ENCODE measurements around the gene ADAM23. TPM values are rescaled to one million over a fixed set of nuclear protein-coding genes. Genes with fewer than 3 reads are reported as not detected.

Gene ADAM23
- total and polyA plus RNA-seq, 8 donors = 0.85 to 3.9 (median 1.4) TPM; not detected in 1

- Histone ChIP-seq H3K4me3 (no peak overlapping the region), H3K27me3 (no peaks in the 10 kb centered on the region), H3K4me1 (no peaks in the 10 kb centered on the region), H3K9me3 (no peaks in the 10 kb centered on the region), H3K36me3 (no peaks in the 10 kb centered on the region), H3K27ac (no peak overlapping the region)
- DNase-seq = no peak
- TF ChIP-seq POLR2AphosphoS5 (IDR thresholded peaks at IDR 0.05) (no peak), POLR2A (IDR thresholded peaks at IDR 0.05) (no peak), EP300 (IDR thresholded peaks at IDR 0.05) (no peak)
- TF ChIP-seq, protein P1, sequence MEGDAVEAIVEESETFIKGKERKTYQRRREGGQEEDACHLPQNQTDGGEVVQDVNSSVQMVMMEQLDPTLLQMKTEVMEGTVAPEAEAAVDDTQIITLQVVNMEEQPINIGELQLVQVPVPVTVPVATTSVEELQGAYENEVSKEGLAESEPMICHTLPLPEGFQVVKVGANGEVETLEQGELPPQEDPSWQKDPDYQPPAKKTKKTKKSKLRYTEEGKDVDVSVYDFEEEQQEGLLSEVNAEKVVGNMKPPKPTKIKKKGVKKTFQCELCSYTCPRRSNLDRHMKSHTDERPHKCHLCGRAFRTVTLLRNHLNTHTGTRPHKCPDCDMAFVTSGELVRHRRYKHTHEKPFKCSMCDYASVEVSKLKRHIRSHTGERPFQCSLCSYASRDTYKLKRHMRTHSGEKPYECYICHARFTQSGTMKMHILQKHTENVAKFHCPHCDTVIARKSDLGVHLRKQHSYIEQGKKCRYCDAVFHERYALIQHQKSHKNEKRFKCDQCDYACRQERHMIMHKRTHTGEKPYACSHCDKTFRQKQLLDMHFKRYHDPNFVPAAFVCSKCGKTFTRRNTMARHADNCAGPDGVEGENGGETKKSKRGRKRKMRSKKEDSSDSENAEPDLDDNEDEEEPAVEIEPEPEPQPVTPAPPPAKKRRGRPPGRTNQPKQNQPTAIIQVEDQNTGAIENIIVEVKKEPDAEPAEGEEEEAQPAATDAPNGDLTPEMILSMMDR (IDR thresholded peaks at IDR 0.05) = no peak
- intact Hi-C loops (cut with DNase I; ENCODE audit: low total_unique reads) = no loop called here
- WGBS, 5 donors = 46 to 72% (median 68%) methylated on average over 3 of the region's 3 CpGs
Observed at GRCh38 chr2:206619011-206619410, 175.7 kb downstream of the ADAM23 start.

DNA sequence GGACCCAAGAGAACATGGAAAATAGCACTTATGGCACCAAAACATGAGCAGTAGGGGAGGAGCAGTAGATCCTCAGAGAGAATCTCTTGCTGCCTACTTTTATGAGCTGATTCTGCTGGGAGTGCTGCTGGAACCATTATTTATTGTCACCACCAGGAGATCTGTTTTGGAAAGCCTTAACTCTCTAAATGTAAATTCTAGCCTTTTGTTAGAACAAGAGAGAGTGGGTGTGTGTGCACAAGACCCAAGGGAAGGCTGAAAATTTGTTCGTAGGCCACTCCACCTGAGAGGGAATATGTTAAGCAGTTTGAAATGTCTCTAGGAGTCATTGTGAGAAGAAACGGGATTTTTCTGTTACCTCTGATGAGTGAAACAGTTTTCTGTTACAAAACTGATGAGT lies 182.8 kb downstream of the ADAM23 start:
- no peak overlapping the region for H3K4me3 ChIP-seq
- DNase-seq = no peak
- intact Hi-C loops (cut with DNase I; ENCODE audit: low total_unique reads) = no loop called here
- 54 to 69% (median 69%) methylated on average over 2 of the region's 2 CpGs for WGBS, 5 donors
- no peak overlapping the region for H3K27ac ChIP-seq
- no peaks in the 10 kb centered on the region for H3K9me3 ChIP-seq
- H3K36me3 ChIP-seq = no peaks in the 10 kb centered on the region
- H3K4me1 ChIP-seq = no peaks in the 10 kb centered on the region
- TF ChIP-seq, protein P1 (IDR thresholded peaks at IDR 0.05) = no peak
- TF ChIP-seq POLR2A (IDR thresholded peaks at IDR 0.05) = no peak
- TF ChIP-seq EP300 (IDR thresholded peaks at IDR 0.05) = no peak
- TF ChIP-seq POLR2AphosphoS5 (IDR thresholded peaks at IDR 0.05) = no peak
- H3K27me3 ChIP-seq = peaks cover 0 to 5% (median 0%) of the 10 kb centered on the region in 3 donors

GRCh38 chr2:206627632-206628031 lies 184.3 kb downstream of the ADAM23 start:
- H3K27ac ChIP-seq = no peak overlapping the region

GRCh38 chr2:206631340-206631739 lies 188.0 kb downstream of the ADAM23 start:
- intact Hi-C loops (cut with DNase I; ENCODE audit: low total_unique reads) = no loop called here
- no peak overlapping the region for H3K27ac ChIP-seq
- peaks cover 0 to 5% (median 0%) of the 10 kb centered on the region in 3 donors for H3K27me3 ChIP-seq
- H3K4me3 ChIP-seq = no peak overlapping the region
- 34 to 85% (median 51%) methylated on average over 3 of the region's 3 CpGs for WGBS, 5 donors
- no peaks in the 10 kb centered on the region for H3K4me1 ChIP-seq
- DNase-seq = no peak
- TF ChIP-seq, protein P1 (IDR thresholded peaks at IDR 0.05) = no peak
- no peaks in the 10 kb centered on the region for H3K36me3 ChIP-seq
- H3K9me3 ChIP-seq = no peaks in the 10 kb centered on the region

More at GRCh38 chr2:206627632-206628031, 184.3 kb downstream of the ADAM23 start:
- H3K9me3 ChIP-seq = no peaks in the 10 kb centered on the region
- DNase-seq = no peak
- intact Hi-C loops (cut with DNase I; ENCODE audit: low total_unique reads) = no loop called here
- no peak overlapping the region for H3K4me3 ChIP-seq
- H3K27me3 ChIP-seq = peaks cover 0 to 5% (median 0%) of the 10 kb centered on the region in 3 donors
- TF ChIP-seq EP300 (IDR thresholded peaks at IDR 0.05) (no peak), POLR2A (IDR thresholded peaks at IDR 0.05) (no peak), POLR2AphosphoS5 (IDR thresholded peaks at IDR 0.05) (no peak)
- TF ChIP-seq, protein P1 (IDR thresholded peaks at IDR 0.05) = no peak
- no peaks in the 10 kb centered on the region for H3K4me1 ChIP-seq
- H3K36me3 ChIP-seq = no peaks in the 10 kb centered on the region
